Epithelial cell of proximal tubule (primary cell): ENCODE data around the gene AP1M2. TPM values are rescaled to one million over a fixed set of nuclear protein-coding genes. Genes with fewer than 3 reads are reported as not detected.
"Not testable (repeated sequence)": the region's sequence is repeated elsewhere in the genome, so short reads cannot be mapped to it uniquely, and the experiment has no call there.

ENCODE experiments used
- DNase-seq: peaks from one replicate; pipeline ENCODE4 v3.0.0-alpha.2; 2011; ENCODE audit warnings: low read depth
- H3K4me3 ChIP-seq: 2 replicates; pipeline ENCODE4 v1.5.1; 2011; ENCODE audit warnings: low read depth, mild to moderate bottlenecking, low read length
- CTCF ChIP-seq: conservative IDR thresholded peaks from 2 replicates; pipeline ENCODE4 v1.5.1; 2012; ENCODE audit warnings: low read depth, mild to moderate bottlenecking, low read length
- total RNA-seq: library from RNA; depleted of rRNA; stranded (reverse); fragments of >200 nt; gene quantifications from 2 replicates; pipeline ENCODE4 v1.2.3, GENCODE V29; 2015

AP1M2 gene
- total RNA-seq, 1 donor from 2014 or later: 39.7 TPM

- no peak for TF ChIP-seq CTCF
- H3K4me3 ChIP-seq: no peak overlapping the region
- DNase-seq: no peak
These were observed 12.7 kb downstream of the AP1M2 start for GRCh38 chr19:10574462-10574861.

- H3K4me3 ChIP-seq, DNase-seq: not testable (repeated sequence)
These were observed 13.3 kb downstream of the AP1M2 start for GRCh38 chr19:10573793-10574192.

DNA sequence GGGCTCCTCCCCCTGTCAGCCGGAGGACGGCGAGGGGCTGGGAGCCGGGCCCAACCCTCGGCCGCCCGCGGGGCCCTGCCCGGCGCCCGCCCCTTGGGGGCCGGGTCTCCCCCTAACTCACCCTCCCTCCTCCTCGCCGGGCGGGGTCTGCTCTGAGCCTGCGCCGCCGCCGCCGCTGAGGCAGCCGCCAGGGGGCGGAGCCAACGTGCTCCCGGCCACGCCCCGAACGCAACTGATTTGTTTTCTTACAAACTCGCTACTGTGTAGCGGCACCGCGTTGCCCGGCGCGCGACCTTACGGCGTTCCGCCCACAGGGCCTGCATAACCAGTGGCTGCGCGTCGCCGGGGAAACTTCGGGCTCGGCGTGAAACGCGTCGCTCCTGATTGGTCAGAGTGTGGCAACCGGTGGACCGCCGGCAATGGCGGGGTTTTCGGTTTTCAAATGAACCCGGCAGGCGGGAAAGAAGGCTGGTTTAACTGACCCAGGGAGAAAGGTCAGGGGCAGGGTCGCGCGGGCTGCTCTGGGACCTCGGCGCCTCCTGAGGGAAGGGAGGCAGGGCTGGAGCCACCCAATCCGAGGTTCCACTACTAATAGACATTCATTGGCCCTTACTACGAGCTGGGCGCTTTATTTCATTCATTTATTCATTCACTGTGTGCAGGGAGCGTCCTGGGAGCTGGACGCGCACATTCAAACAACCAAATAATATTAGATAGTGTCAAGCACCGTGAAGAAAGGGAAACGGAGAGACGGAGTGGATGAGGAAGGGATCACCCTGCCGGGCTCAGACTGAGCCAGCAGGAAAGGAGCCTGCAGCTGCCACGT, 18.1 kb downstream of the AP1M2 start, which contains the start of gene CDKN2D:
Gene CDKN2D, minus strand, starts transcription at position 154 of the 826 bp plus-strand sequence. CDS start 326 bp downstream, outside the sequence.
- peak; percentile 80 for DNase-seq
- TF ChIP-seq CTCF: peak; percentile 18
- H3K4me3 ChIP-seq: peak within 1 kb of the TSS; percentile 81

- TF ChIP-seq CTCF: no peak
- peak overlapping the region; percentile 81 for H3K4me3 ChIP-seq
- no peak for DNase-seq
These were observed 18.9 kb downstream of the AP1M2 start for GRCh38 chr19:10568062-10568825.

- peak overlapping the region; percentile 81 for H3K4me3 ChIP-seq
- no peak for DNase-seq
- no peak for TF ChIP-seq CTCF
These were observed 19.5 kb downstream of the AP1M2 start for GRCh38 chr19:10567656-10568055.

GRCh38 chr19:10566658-10567410, 20.3 kb downstream of the AP1M2 start:
- no peak for TF ChIP-seq CTCF
- H3K4me3 ChIP-seq: no peak overlapping the region
- no peak for DNase-seq

GRCh38 chr19:10566408-10566657, 20.8 kb downstream of the AP1M2 start:
- no peak for DNase-seq
- peak overlapping the region; percentile 96 for H3K4me3 ChIP-seq
- no peak for TF ChIP-seq CTCF
